Smooth muscle cell (in vitro differentiated cells): ENCODE results near the gene CD81. TPM values are rescaled to one million over a fixed set of nuclear protein-coding genes. Genes with fewer than 3 reads are reported as not detected.

Experiments used
- DNase-seq: peaks from one replicate; lab custom pipeline; 2025; ENCODE audit not compliant: unreplicated experiment; lab: John Stamatoyannopoulos, UW
- H2AFZ ChIP-seq: fragments of 200-600 bp; sonication (generic); 2 replicates; pipeline ENCODE4 v1.6.0; 2016; ENCODE audit warnings: antibody characterized with exemption, low read depth, mild to moderate bottlenecking
- H3F3A ChIP-seq: fragments of 200-600 bp; sonication (generic); 2 replicates; pipeline ENCODE4 v1.6.0; 2017; ENCODE audit warnings: antibody characterized with exemption, low read depth
- H3K27ac ChIP-seq: fragments of 200-600 bp; sonication (generic); 2 replicates; pipeline ENCODE4 v1.5.1; 2016; ENCODE audit warnings: low read depth, mild to moderate bottlenecking
- H3K27me3 ChIP-seq: fragments of 200-600 bp; sonication (generic); 2 replicates; pipeline ENCODE4 v1.6.1; 2016; ENCODE audit warnings: low read depth, mild to moderate bottlenecking
- H3K36me3 ChIP-seq: fragments of 200-600 bp; sonication (generic); 2 replicates; pipeline ENCODE4 v1.5.1; 2016; ENCODE audit warnings: low read depth
- H3K4me1 ChIP-seq: fragments of 200-600 bp; sonication (generic); 2 replicates; pipeline ENCODE4 v1.5.1; 2016; ENCODE audit warnings: low read depth
- H3K4me2 ChIP-seq: fragments of 200-600 bp; sonication (generic); 2 replicates; pipeline ENCODE4 v1.6.0; 2016; ENCODE audit warnings: mild to moderate bottlenecking
- H3K4me3 ChIP-seq: fragments of 200-600 bp; sonication (generic); 2 replicates; pipeline ENCODE4 v1.5.1; 2016; ENCODE audit warnings: mild to moderate bottlenecking
- H3K79me2 ChIP-seq: fragments of 200-600 bp; sonication (generic); 2 replicates; pipeline ENCODE4 v1.6.0; 2016; ENCODE audit warnings: low read depth, mild to moderate bottlenecking
- H3K9ac ChIP-seq: fragments of 200-600 bp; sonication (generic); 2 replicates; pipeline ENCODE4 v1.6.0; 2016; ENCODE audit warnings: low read depth
- H3K9me3 ChIP-seq: fragments of 200-600 bp; sonication (generic); replicated peaks from 2 replicates; pipeline ENCODE4 v1.5.1; 2016; ENCODE audit warnings: low read depth
- H4K20me1 ChIP-seq: fragments of 200-600 bp; sonication (generic); 2 replicates; pipeline ENCODE4 v1.6.0; 2016; ENCODE audit warnings: low read depth
- WGBS: methylation state at CpG from one replicate; pipeline ENCODE4 v1.1.7; 2016; ENCODE audit warnings: low lambda C conversion rate; 5-methylcytosine and 5-hydroxymethylcytosine counted together
- polyA plus RNA-seq: library from polyadenylated mRNA; unstranded; fragments of >200 nt; fragmentation: Nextera tagmentation; extraction: Ambion mirVana; gene quantifications from 2 replicates; pipeline ENCODE4 v1.2.1, GENCODE V29; 2016
- total RNA-seq: library from RNA; depleted of rRNA; stranded (reverse); fragments of >200 nt; gene quantifications from 2 replicates; pipeline ENCODE4 v1.2.3, GENCODE V29; 2014
- TF ChIP-seq, protein P1 (sequence below): fragments of 200-600 bp; sonication (generic); IDR thresholded peaks from 2 replicates; pipeline ENCODE4 v1.5.1; 2017; ENCODE audit warnings: borderline replicate concordance, mild to moderate bottlenecking, antibody characterized with exemption; ENCODE audit not compliant: insufficient read depth, poor library complexity, severe bottlenecking

The CD81 gene
- total and polyA plus RNA-seq, 2 experiments from 2014 or later = 191 to 519 TPM

DNA sequence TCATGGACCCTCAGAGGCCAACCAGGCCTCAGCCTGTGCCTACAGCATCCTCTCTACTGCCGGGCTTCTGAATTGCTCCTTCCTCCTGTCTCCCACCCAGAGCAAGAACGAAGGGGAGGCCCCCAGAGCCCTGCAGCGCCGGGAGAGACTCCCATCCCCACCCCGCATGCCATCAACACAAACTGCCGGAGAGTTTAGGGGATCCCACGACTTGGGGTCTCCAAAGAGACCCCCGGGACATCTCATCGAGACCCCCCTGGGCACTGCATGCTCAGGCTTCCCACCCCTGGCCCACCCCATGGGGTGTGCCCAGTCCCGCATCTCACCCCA lies 8.3 kb upstream of the CD81 start:
- Histone ChIP-seq H4K20me1 (no peaks in the 10 kb centered on the region), H3K27me3 (no peaks in the 10 kb centered on the region), H3K36me3 (no peaks in the 10 kb centered on the region), H3K9ac (no peak overlapping the region), H3K4me3 (no peak overlapping the region), H3K4me2 (no peak overlapping the region), H3K79me2 (no peaks in the 10 kb centered on the region), H3F3A (no peaks in the 10 kb centered on the region), H3K27ac (no peak overlapping the region), H3K9me3 (no peaks in the 10 kb centered on the region), H3K4me1 (no peaks in the 10 kb centered on the region), H2AFZ (no peak overlapping the region)
- TF ChIP-seq, protein P1, sequence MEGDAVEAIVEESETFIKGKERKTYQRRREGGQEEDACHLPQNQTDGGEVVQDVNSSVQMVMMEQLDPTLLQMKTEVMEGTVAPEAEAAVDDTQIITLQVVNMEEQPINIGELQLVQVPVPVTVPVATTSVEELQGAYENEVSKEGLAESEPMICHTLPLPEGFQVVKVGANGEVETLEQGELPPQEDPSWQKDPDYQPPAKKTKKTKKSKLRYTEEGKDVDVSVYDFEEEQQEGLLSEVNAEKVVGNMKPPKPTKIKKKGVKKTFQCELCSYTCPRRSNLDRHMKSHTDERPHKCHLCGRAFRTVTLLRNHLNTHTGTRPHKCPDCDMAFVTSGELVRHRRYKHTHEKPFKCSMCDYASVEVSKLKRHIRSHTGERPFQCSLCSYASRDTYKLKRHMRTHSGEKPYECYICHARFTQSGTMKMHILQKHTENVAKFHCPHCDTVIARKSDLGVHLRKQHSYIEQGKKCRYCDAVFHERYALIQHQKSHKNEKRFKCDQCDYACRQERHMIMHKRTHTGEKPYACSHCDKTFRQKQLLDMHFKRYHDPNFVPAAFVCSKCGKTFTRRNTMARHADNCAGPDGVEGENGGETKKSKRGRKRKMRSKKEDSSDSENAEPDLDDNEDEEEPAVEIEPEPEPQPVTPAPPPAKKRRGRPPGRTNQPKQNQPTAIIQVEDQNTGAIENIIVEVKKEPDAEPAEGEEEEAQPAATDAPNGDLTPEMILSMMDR = no peak
- WGBS = 81% methylated on average over 10 of the region's 10 CpGs
- DNase-seq = no peak

DNA sequence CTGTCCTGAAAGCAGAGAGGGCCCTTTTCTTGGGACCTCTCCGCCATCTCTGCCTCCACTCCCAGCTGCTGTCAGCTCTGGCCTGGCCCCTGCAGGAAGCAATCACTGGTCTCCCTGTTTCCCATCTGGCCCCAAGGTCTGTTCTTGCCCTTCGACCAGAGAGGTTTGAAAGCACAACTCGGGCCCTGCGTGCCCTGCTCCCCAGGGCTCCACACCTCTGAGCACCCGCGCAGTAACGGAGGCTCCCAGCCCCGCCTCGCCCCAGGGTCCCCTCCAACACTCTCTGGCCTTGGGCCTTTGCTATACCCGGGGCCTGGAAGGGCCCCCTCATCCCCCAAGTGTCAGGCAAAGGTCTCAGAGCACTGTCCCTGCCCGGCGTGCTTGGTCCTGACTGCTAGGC lies 7.8 kb upstream of the CD81 start:
- Histone ChIP-seq H3F3A (no peaks in the 10 kb centered on the region), H3K27me3 (no peaks in the 10 kb centered on the region), H3K9me3 (no peaks in the 10 kb centered on the region), H3K79me2 (no peaks in the 10 kb centered on the region), H3K4me3 (no peak overlapping the region), H3K27ac (no peak overlapping the region), H3K9ac (no peak overlapping the region), H4K20me1 (no peaks in the 10 kb centered on the region), H2AFZ (no peak overlapping the region), H3K4me2 (no peak overlapping the region), H3K4me1 (no peaks in the 10 kb centered on the region), H3K36me3 (no peaks in the 10 kb centered on the region)
- TF ChIP-seq, protein P1 = no peak
- 88% methylated on average over 12 of the region's 12 CpGs for WGBS
- no peak for DNase-seq

DNA sequence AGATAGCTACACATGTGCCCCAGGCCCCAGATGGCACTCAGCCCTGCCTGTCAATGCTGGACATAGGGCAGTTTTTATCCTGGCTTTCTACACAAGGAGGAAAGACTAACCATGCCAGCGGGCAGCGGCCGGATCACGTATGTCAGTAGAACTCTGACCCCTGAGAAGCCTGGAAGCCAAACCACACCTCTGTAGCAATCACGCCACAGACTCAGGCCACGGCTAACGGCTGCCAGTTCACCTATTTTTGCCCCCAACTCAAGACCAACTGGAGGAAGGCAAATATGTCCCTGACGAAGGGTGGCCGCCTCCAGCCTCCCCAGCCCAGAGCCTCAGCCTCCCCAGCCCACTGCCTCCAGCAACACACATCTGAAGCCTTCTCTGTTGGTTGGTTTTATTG lies 7.2 kb upstream of the CD81 start:
- TF ChIP-seq, protein P1 = no peak
- no peak overlapping the region for H3K9ac ChIP-seq
- no peaks in the 10 kb centered on the region for H4K20me1 ChIP-seq
- no peak overlapping the region for H2AFZ ChIP-seq
- no peaks in the 10 kb centered on the region for H3K4me1 ChIP-seq
- H3K4me3 ChIP-seq = no peak overlapping the region
- H3K79me2 ChIP-seq = no peaks in the 10 kb centered on the region
- H3K4me2 ChIP-seq = no peak overlapping the region
- no peaks in the 10 kb centered on the region for H3K27me3 ChIP-seq
- H3F3A ChIP-seq = no peaks in the 10 kb centered on the region
- 98% methylated on average over 9 of the region's 9 CpGs for WGBS
- no peaks in the 10 kb centered on the region for H3K36me3 ChIP-seq
- no peaks in the 10 kb centered on the region for H3K9me3 ChIP-seq
- no peak overlapping the region for H3K27ac ChIP-seq
- DNase-seq = no peak

DNA sequence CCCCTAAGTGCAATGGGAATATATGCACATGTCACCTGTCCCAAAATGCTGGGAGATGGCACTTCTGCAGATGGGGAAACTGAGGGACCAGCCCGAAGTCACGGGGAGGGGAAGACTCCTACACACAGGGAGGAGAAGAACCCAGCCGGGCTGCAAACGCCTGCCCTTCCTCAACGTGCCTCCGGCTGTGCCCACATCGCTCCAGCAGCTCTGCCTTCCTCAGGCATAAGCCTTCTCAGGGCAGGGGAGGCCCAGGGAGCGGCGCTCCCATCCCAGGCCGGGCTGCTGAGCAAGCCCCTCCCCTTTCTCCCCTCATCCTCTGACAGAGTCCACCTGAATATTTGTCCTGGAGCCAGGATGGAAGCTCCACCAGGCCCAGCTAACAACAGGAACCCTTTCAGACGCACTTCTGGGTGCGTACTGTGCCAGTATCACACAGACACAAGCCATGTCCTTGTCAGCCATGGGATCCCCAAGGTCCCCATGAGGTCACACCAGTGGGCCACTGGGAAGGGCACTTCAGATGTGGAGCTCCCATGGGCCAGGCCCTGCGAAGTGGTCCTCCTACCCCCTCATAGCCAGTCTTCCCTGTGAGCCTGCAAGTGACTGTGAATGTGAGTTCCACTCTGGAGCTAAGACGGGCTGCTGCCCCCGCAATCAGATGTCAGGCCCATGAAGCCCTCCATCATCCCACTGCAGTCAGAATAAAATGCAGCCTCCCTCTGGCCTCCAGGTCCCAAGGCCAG lies 2.5 kb upstream of the CD81 start:
- DNase-seq = no peak
- H4K20me1 ChIP-seq = peaks cover 26% of the 10 kb centered on the region
- H3K4me2 ChIP-seq = no peak overlapping the region
- H3F3A ChIP-seq = no peaks in the 10 kb centered on the region
- TF ChIP-seq, protein P1 = no peak
- 95% methylated on average over 14 of the region's 15 CpGs for WGBS
- peaks cover 23% of the 10 kb centered on the region for H3K79me2 ChIP-seq
- peaks cover 5% of the 10 kb centered on the region for H3K4me1 ChIP-seq
- H3K9ac ChIP-seq = no peak overlapping the region
- no peaks in the 10 kb centered on the region for H3K9me3 ChIP-seq
- no peak overlapping the region for H3K4me3 ChIP-seq
- no peaks in the 10 kb centered on the region for H3K27me3 ChIP-seq
- no peak overlapping the region for H3K27ac ChIP-seq
- no peaks in the 10 kb centered on the region for H3K36me3 ChIP-seq
- no peak overlapping the region for H2AFZ ChIP-seq
